Measurements from ENCODE around the gene SERPINE3.

Gene SERPINE3

DNA sequence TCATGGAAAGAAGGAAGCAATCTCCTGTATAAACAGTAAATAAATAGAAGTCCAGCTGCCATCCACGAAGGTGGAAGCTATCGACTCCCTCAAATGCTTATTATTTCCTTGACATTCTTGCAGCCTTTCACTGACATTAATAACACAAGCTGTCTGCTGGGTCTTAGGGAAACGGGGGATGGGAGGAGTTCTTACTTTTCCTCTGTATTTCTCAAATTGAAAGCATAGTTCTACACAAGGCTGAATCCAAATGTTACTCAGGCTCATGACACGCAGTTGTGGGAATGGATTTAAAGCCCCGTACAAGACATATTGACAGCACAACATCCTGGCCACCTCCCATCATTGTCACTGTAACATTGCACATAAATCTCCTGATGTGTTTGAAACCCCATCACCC, 4.0 kb downstream of the SERPINE3 start:
- no peak for DNase-seq (ENCODE audit: low read depth)
- no peak overlapping the region for H3K4me3 ChIP-seq (ENCODE audit: low read depth, low read length)
- TF ChIP-seq, protein P1, sequence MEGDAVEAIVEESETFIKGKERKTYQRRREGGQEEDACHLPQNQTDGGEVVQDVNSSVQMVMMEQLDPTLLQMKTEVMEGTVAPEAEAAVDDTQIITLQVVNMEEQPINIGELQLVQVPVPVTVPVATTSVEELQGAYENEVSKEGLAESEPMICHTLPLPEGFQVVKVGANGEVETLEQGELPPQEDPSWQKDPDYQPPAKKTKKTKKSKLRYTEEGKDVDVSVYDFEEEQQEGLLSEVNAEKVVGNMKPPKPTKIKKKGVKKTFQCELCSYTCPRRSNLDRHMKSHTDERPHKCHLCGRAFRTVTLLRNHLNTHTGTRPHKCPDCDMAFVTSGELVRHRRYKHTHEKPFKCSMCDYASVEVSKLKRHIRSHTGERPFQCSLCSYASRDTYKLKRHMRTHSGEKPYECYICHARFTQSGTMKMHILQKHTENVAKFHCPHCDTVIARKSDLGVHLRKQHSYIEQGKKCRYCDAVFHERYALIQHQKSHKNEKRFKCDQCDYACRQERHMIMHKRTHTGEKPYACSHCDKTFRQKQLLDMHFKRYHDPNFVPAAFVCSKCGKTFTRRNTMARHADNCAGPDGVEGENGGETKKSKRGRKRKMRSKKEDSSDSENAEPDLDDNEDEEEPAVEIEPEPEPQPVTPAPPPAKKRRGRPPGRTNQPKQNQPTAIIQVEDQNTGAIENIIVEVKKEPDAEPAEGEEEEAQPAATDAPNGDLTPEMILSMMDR (IDR thresholded peaks at IDR 0.05; ENCODE audit: low read depth, low read length, missing control alignments): no peak

DNA sequence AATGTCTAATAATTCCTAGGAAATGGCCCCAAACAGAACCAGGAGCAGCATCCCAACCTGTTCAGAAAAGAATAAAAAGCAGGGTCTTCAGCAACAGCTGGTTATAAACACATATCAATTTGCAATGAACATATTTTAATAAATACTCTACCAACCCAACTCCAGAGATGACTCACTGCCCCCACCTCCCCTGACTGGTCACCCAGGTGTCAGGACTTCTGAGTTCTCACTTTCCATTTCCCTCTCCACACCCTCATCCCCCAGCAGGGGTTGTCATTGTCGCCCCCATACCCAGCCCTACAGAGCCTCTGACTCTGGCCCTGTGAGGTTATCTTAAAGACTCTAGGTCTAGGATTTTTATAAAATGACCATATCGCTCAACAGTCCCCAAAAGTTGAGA, 6.9 kb downstream of the SERPINE3 start:
- no peak overlapping the region for H3K4me3 ChIP-seq (ENCODE audit: low read depth, low read length)
- DNase-seq (ENCODE audit: low read depth): no peak
- TF ChIP-seq, protein P1 (IDR thresholded peaks at IDR 0.05; ENCODE audit: low read depth, low read length, missing control alignments): no peak

DNA sequence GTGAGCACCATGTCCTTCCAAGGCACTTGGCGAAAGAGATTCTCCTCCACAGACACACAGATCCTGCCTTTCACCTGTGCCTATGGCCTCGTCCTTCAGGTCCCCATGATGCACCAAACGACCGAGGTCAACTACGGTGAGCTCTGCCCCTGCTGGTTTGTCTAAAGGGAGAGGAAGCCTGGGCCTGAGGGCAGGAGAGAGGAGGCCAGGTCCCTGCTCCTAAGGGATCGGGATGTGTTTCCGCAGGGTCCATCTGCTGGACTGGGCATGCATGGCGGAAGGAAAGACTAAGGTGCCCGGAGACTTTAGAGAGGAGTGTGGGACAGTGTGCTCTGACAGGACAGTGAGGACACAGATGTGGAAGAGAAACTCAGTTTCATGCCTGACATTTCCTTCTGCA, 7.6 kb downstream of the SERPINE3 start:
- TF ChIP-seq, protein P1 (IDR thresholded peaks at IDR 0.05; ENCODE audit: low read depth, low read length, missing control alignments): no peak
- no peak overlapping the region for H3K4me3 ChIP-seq (ENCODE audit: low read depth, low read length)
- no peak for DNase-seq (ENCODE audit: low read depth)

DNA sequence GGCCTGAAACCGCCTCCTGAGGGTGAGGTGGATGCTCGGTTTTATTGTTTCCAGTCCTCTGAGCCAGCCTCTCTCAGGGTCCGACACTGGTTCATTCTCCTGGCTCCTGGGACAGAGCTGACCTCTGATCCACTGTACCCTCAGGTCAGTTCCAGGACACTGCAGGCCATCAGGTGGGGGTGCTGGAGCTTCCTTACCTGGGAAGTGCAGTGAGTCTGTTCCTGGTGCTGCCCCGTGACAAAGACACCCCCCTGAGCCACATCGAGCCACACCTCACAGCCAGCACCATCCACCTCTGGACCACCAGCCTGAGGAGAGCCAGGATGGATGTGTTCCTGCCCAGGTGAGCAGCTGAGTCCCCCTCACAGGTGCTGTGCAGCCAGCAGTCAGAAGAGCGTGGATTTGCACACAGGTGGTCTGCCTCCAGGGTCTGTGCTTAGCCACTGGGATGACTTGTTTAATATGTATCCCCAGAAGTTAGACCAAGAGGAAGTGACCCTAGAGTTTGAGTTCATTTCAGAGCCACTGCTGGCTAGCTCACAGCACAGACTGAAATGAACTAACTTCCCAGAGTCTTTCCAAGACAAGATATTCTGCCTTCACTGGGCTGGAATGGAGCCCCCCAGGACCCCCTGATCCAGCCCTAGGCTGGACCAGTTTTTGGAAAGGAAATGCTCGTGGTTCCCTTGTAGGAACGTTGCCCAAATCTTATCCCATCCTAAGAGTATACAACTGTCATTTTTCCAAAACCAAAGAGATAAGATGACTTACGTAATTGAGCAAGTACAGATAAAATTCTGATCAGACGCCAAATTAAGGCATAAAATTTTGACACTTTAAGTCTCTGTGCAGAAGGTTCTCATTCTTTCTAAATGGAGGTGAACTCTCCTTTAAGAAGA, 8.8 kb downstream of the SERPINE3 start:
- no peak for DNase-seq (ENCODE audit: low read depth)
- TF ChIP-seq, protein P1 (IDR thresholded peaks at IDR 0.05; ENCODE audit: low read depth, low read length, missing control alignments): no peak
- no peak overlapping the region for H3K4me3 ChIP-seq (ENCODE audit: low read depth, low read length)

DNA sequence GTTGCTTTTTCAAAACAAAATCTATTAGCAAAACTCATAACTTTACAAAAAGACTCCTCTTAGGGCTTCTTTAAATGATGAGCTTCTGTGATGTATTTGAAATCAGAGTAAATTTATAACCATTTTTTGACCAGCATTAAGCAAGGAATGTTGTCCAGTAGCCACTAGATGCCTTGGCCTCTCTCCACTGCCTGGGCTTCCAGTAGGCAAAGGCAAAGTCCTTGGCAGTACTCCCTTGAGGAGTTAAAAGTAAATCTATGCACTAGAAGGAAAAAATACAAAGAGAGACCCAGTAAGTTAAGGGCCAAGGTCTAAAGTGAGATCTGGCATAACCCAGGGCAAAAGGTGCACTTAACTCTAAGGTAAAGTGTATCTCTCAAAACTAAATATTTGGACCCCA, 9.5 kb downstream of the SERPINE3 start:
- TF ChIP-seq, protein P1 (IDR thresholded peaks at IDR 0.05; ENCODE audit: low read depth, low read length, missing control alignments): no peak
- H3K4me3 ChIP-seq (ENCODE audit: low read depth, low read length): no peak overlapping the region
- no peak for DNase-seq (ENCODE audit: low read depth)

DNA sequence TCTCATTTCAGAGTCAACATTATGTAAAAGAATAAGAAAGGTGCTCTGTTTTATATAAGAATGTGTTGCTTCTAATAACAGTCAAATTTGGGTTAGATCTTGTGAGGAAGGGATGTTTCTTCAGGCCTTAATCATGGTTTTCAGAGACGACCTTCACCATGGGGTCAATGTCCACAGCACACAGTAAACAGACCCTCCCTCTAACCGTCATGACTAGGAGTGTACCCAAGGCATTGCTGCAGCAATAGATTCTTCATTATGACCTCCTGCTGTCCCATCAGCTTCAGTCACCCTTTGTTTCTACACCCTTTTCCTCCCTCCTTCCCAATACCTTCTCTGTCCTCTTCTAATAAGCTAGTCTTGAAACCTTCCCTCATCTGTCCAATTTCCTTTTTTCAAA, 15.7 kb downstream of the SERPINE3 start:
- TF ChIP-seq, protein P1 (IDR thresholded peaks at IDR 0.05; ENCODE audit: low read depth, low read length, missing control alignments): no peak
- no peak for DNase-seq (ENCODE audit: low read depth)
- H3K4me3 ChIP-seq (ENCODE audit: low read depth, low read length): no peak overlapping the region

All from GM12864 (cell line).